Endothelial cell of umbilical vein (primary cell): ENCODE data around the gene LINGO4. TPM values are rescaled to one million over a fixed set of nuclear protein-coding genes. Genes with fewer than 3 reads are reported as not detected.

Source experiments
- BruUV-seq: library from RNA; stranded (reverse); fragments of 400-500 nt; replicated peaks from 2 replicates; lab custom pipeline; 2021; lab: Mats Ljungman, UMichigan
- CTCF ChIA-PET: fragments of 300-600, 350-600 bp; sonication (Branson Sonifier 250); formaldehyde crosslinking; loops from one replicate; lab custom pipeline; 2021; ENCODE audit warnings: antibody characterized with exemption, inconsistent platforms; lab: Charles Lee
- POLR2A ChIA-PET: fragments of 300-600, 350-600 bp; sonication (Branson Sonifier 250); formaldehyde crosslinking; loops from one replicate; lab custom pipeline; 2021; ENCODE audit warnings: antibody characterized with exemption, inconsistent platforms; lab: Charles Lee
- DNase-seq: peaks from one replicate; pipeline ENCODE4 v3.0.0-alpha.2; 2011; ENCODE audit warnings: low read depth, low spot score
- FAIRE-seq: peaks from 2 replicates; lab custom pipeline; 2011; peaks lifted over from hg19 to GRCh38; lab: Jason Lieb, UNC
- H2AFZ ChIP-seq: 2 replicates; pipeline ENCODE4 v1.6.0; 2012; ENCODE audit warnings: low read depth, low read length, control low read depth, inconsistent platforms
- H3K27ac ChIP-seq: 2 replicates; pipeline ENCODE4 v1.5.1; 2011; ENCODE audit warnings: low read depth, mild to moderate bottlenecking, control low read depth, low read length, moderate library complexity; ENCODE audit not compliant: insufficient read depth
- H3K27me3 ChIP-seq, 2 experiments: 2 replicates each; pipeline versions ENCODE4 v1.6.0 to v1.6.1; 2011; ENCODE audit warnings: low read length in 2 of 2, mixed read lengths in 1 of 2; ENCODE audit not compliant: control insufficient read depth in 2 of 2, insufficient read depth in 2 of 2
- H3K36me3 ChIP-seq, 2 experiments: 2 replicates in 1 of 2; 3 replicates in 1 of 2; pipeline ENCODE4 v1.5.1; 2011; ENCODE audit warnings: low read length in 2 of 2, mild to moderate bottlenecking in 1 of 2, moderate library complexity in 1 of 2; ENCODE audit not compliant: control insufficient read depth in 2 of 2, insufficient read depth in 2 of 2; ENCODE audit errors: extremely low read depth in 1 of 2
- H3K4me1 ChIP-seq: 3 replicates; pipeline ENCODE4 v1.5.1; 2011; ENCODE audit warnings: mild to moderate bottlenecking, low read length; ENCODE audit not compliant: control insufficient read depth, insufficient read depth; ENCODE audit errors: extremely low read depth
- H3K4me2 ChIP-seq: 2 replicates; pipeline ENCODE4 v1.6.1; 2011; ENCODE audit warnings: low read length, control low read depth, mixed read lengths; ENCODE audit not compliant: insufficient read depth
- H3K4me3 ChIP-seq, 3 experiments: fragments of 200-600 bp in 1 of 3; sonication (generic), shearing (Covaris generic) in 1 of 3; replicated peaks in 1 of 3; 2 replicates each; pipeline ENCODE4 v1.5.1; 2011 to 2016; ENCODE audit warnings: control low read depth in 3 of 3, low read length in 3 of 3, mild to moderate bottlenecking in 2 of 3, inconsistent platforms in 1 of 3, low read depth in 1 of 3, moderate library complexity in 1 of 3; ENCODE audit not compliant: insufficient read depth in 1 of 3
- H3K79me2 ChIP-seq: 2 replicates; pipeline ENCODE4 v1.6.0; 2012; ENCODE audit warnings: low read length, inconsistent platforms; ENCODE audit not compliant: control insufficient read depth, insufficient read depth
- H3K9ac ChIP-seq: replicated peaks from 2 replicates; pipeline ENCODE3; 2011; ENCODE audit warnings: low read length, control low read depth; ENCODE audit not compliant: insufficient read depth; ENCODE audit errors: extremely low read depth
- H3K9me1 ChIP-seq: replicated peaks from 3 replicates; pipeline ENCODE4 v1.6.0; 2011; ENCODE audit warnings: mild to moderate bottlenecking, low read length; ENCODE audit not compliant: control insufficient read depth, insufficient read depth; ENCODE audit errors: extremely low read depth
- H3K9me3 ChIP-seq: replicated peaks from 2 replicates; pipeline ENCODE4 v1.5.1; 2012; ENCODE audit warnings: low read length, inconsistent platforms; ENCODE audit not compliant: control insufficient read depth, insufficient read depth
- H4K20me1 ChIP-seq: replicated peaks from 2 replicates; pipeline ENCODE3; 2011; ENCODE audit warnings: mild to moderate bottlenecking, low read length; ENCODE audit not compliant: control insufficient read depth, insufficient read depth; ENCODE audit errors: extremely low read depth
- CTCF ChIP-seq, 2 donors: IDR thresholded peaks; 1 replicate in 1 of 2; 2 replicates in 1 of 2; pipeline ENCODE4 v1.5.1; 2011; ENCODE audit warnings: low read length in 2 of 2, mild to moderate bottlenecking in 2 of 2, moderate library complexity in 2 of 2, control low read depth in 1 of 2, inconsistent platforms in 1 of 2, low read depth in 1 of 2; ENCODE audit not compliant: insufficient read depth in 1 of 2; ENCODE audit errors: extremely low read depth in 1 of 2
- EZH2 ChIP-seq: IDR thresholded peaks from 2 replicates; pipeline ENCODE4 v1.6.1; 2012; ENCODE audit warnings: borderline replicate concordance, low read depth, mild to moderate bottlenecking, moderate library complexity, low read length, inconsistent platforms; ENCODE audit not compliant: severe bottlenecking
- FOS ChIP-seq: IDR thresholded peaks from 2 replicates; pipeline ENCODE4 v1.6.1; 2011; ENCODE audit warnings: mild to moderate bottlenecking, low read length, moderate library complexity, borderline replicate concordance; ENCODE audit not compliant: insufficient read depth
- GATA2 ChIP-seq: IDR thresholded peaks from 2 replicates; pipeline ENCODE4 v1.7.0; 2011; ENCODE audit warnings: low read depth, mild to moderate bottlenecking, moderate library complexity, mixed read lengths, low read length; ENCODE audit not compliant: insufficient read length, insufficient read depth
- JUN ChIP-seq: IDR thresholded peaks from 2 replicates; pipeline ENCODE4 v1.6.1; 2011; ENCODE audit warnings: borderline replicate concordance, low read depth; ENCODE audit not compliant: insufficient read length, insufficient read depth
- MAX ChIP-seq: IDR thresholded peaks from 2 replicates; pipeline ENCODE4 v1.6.1; 2011; ENCODE audit not compliant: insufficient read depth, insufficient read length
- MYC ChIP-seq: IDR thresholded peaks from one replicate; pipeline ENCODE4 v1.6.1; 2011; ENCODE audit warnings: mild to moderate bottlenecking, low read depth, low read length
- POLR2A ChIP-seq: IDR thresholded peaks from 2 replicates; pipeline ENCODE4 v1.6.1; 2012; ENCODE audit warnings: low read depth, mild to moderate bottlenecking, control low read depth, low read length
- POLR2AphosphoS5 ChIP-seq: IDR thresholded peaks from 2 replicates; pipeline ENCODE4 v1.6.1; 2012; ENCODE audit warnings: low read depth, mild to moderate bottlenecking, control low read depth, low read length, moderate library complexity; ENCODE audit not compliant: insufficient read depth
- dilution Hi-C: fragments of 300-500 bp; cut with MboI; formaldehyde crosslinking; loops from one replicate; pipeline ENCODE4 v1.15.0; 2019; ENCODE audit warnings: low sequenced_read_pairs; ENCODE audit not compliant: extremely low pct_ligation_motif_present
- intact Hi-C: fragments of 100-400 bp; cut with micrococcal nuclease; formaldehyde crosslinking; loops from one replicate; pipeline ENCODE4 v1.10.0; 2022
- polyA plus RNA-seq, 4 experiments: library from polyadenylated mRNA; depleted of rRNA in 3 of 4; stranded (reverse) in 3 of 4; unstranded in 1 of 4; fragments of >200 nt; gene quantifications; 2 replicates each; pipeline versions ENCODE4 v1.2.1 to v1.2.3, GENCODE V29; 2011 to 2012; ENCODE audit warnings: missing spikeins in 1 of 4
- total RNA-seq: library from RNA; stranded (reverse); gene quantifications from 2 replicates; pipeline ENCODE4 v1.2.3, GENCODE V29; 2021

Gene LINGO4
- total and polyA plus RNA-seq, 2 donors (not counting 3 experiments of a cell fraction or from before 2014, with no cell fraction given), result not detected

- ChIA-PET CTCF (no interaction called here), POLR2A (interaction anchor here (0.7 kb wide), 1 partner anchor 119 kb away, joined by 4 read pairs; no protein-coding TSS in a partner anchor)
- dilution Hi-C loops (no loop called here), intact Hi-C loops (no loop called here)
- Histone ChIP-seq H3K9me1 (no peaks in the 10 kb centered on the region), H3K79me2 (peaks cover 7% of the 10 kb centered on the region), H3K4me1 (peaks cover 21% of the 10 kb centered on the region), H2AFZ (no peak overlapping the region), H3K27ac (no peak overlapping the region), H3K36me3 (peaks cover 4 to 20% of the 10 kb centered on the region in 2 experiments), H3K27me3 (no peaks in the 10 kb centered on the region), H4K20me1 (no peaks in the 10 kb centered on the region), H3K4me2 (no peak overlapping the region), H3K4me3 (no peak overlapping the region), H3K9me3 (no peaks in the 10 kb centered on the region), H3K9ac (no peak overlapping the region)
- DNase-seq (no peak), FAIRE-seq (no peak)
- no peak for TF ChIP-seq POLR2AphosphoS5
- TF ChIP-seq JUN, result no peak
- TF ChIP-seq MAX, result no peak
- no peak for TF ChIP-seq CTCF (IDR thresholded peaks at IDR 0.05; ENCODE audit: extremely low read depth in 1 of 2, insufficient read depth in 1 of 2, low read depth in 1 of 2, low read length in 2 of 2)
- no peak for TF ChIP-seq POLR2A
- no peak for TF ChIP-seq GATA2
- TF ChIP-seq FOS, result no peak
- TF ChIP-seq MYC, result no peak
- no peak for TF ChIP-seq EZH2
- BruUV-seq, result no TSS peak
Observed at GRCh38 chr1:151759241-151759640, 46.0 kb downstream of the LINGO4 start.
